HG03571 (cell line): ENCODE results near the gene HNF4A.
"Not testable (repeated sequence)": the region's sequence is repeated elsewhere in the genome, so short reads cannot be mapped to it uniquely, and the experiment has no call there.

Experiments used
- ATAC-seq: cut with Tn5 transposase; IDR thresholded peaks from one replicate; pipeline ENCODE4 v1.9.1; 2021; ENCODE audit not compliant: unreplicated experiment

The HNF4A gene

GRCh38 chr20:44355498-44356352 is at the start of gene HNF4A:
TSS of gene HNF4A (plus strand) at chr20:44355699. CDS start at chr20:44355805, 106 bp downstream.
- no peak for ATAC-seq

GRCh38 chr20:44306927-44307326 is 48.6 kb upstream of the HNF4A start:
- no peak for ATAC-seq

GRCh38 chr20:44309763-44310663 is 45.5 kb upstream of the HNF4A start:
- peak; percentile 6 for ATAC-seq

GRCh38 chr20:44310664-44311639 is 44.5 kb upstream of the HNF4A start, which contains the start of gene FITM2:
TSS of gene FITM2 (minus strand) at chr20:44311202. CDS start at chr20:44311148, 54 bp downstream.
- peak; percentile 92 for ATAC-seq

GRCh38 chr20:44314870-44315269 is 40.6 kb upstream of the HNF4A start:
- ATAC-seq = no peak

- ATAC-seq = no peak
These were observed 35.6 kb upstream of the HNF4A start for GRCh38 chr20:44319839-44320422.

- no peak for ATAC-seq
These were observed 31.2 kb upstream of the HNF4A start for GRCh38 chr20:44324343-44324742.

- no peak for ATAC-seq
These were observed 28.9 kb upstream of the HNF4A start for GRCh38 chr20:44326391-44327159.

GRCh38 chr20:44327748-44328147 is 27.8 kb upstream of the HNF4A start:
- not testable (repeated sequence) for ATAC-seq

- no peak for ATAC-seq
These were observed 27.1 kb upstream of the HNF4A start for GRCh38 chr20:44328428-44328827.

GRCh38 chr20:44331201-44331600 is 24.3 kb upstream of the HNF4A start:
- no peak for ATAC-seq

GRCh38 chr20:44334306-44334705 is 21.2 kb upstream of the HNF4A start:
- ATAC-seq = no peak

- no peak for ATAC-seq
These were observed 20.8 kb upstream of the HNF4A start for GRCh38 chr20:44334709-44335108.

- no peak for ATAC-seq
These were observed 19.8 kb upstream of the HNF4A start for GRCh38 chr20:44335675-44336074.

- ATAC-seq = no peak
These were observed 19.4 kb upstream of the HNF4A start for GRCh38 chr20:44336086-44336485.

- no peak for ATAC-seq
These were observed 18.6 kb upstream of the HNF4A start, which contains the start of gene R3HDML for GRCh38 chr20:44336725-44337380. TSS of gene R3HDML (plus strand) at chr20:44337043. CDS start at chr20:44337158, 115 bp downstream.

GRCh38 chr20:44342248-44342647 is 13.3 kb upstream of the HNF4A start:
- no peak for ATAC-seq

- ATAC-seq = no peak
These were observed 12.3 kb upstream of the HNF4A start for GRCh38 chr20:44343162-44343675.
